Measurements from ENCODE around the gene GAB2.

GRCh38 chr11:78259777-78260487 lies 157.7 kb downstream of the GAB2 start:
- TF ChIP-seq CTCF (IDR thresholded peaks at IDR 0.05; ENCODE audit: borderline replicate concordance, extremely low read depth, low read length, poor library complexity, severe bottlenecking) (no peak), EZH2 (IDR thresholded peaks at IDR 0.05; ENCODE audit: borderline replicate concordance, low read depth, low read length, severe bottlenecking) (no peak)

Measured in DND-41 (cell line).